Activated T-cell treated with anti-CD3 and anti-CD28 coated beads, Interleukin-2, amount 50 U/mL, for 1 hour (primary cell): ENCODE data around the gene OR52L1.
"Not testable (repeated sequence)": the region's sequence is repeated elsewhere in the genome, so short reads cannot be mapped to it uniquely, and the experiment has no call there.

Source experiments
- DNase-seq: peaks from one replicate; pipeline ENCODE4 v3.0.0-alpha.2; 2020

OR52L1 gene

GRCh38 chr11:5986885-5987284 is at the start of gene OR52L1:
OR52L1 (minus strand) TSS chr11:5986985; CDS start chr11:5986930, 55 bp downstream.
- no peak for DNase-seq

- DNase-seq = no peak
Measured at GRCh38 chr11:6030708-6031405, 44.1 kb upstream of the OR52L1 start, which contains the start of gene OR56A1. OR56A1 (minus strand) TSS chr11:6030758; CDS start chr11:6027692, 3,066 bp downstream.

GRCh38 chr11:6027501-6027900 is 40.7 kb upstream of the OR52L1 start:
- DNase-seq = no peak

GRCh38 chr11:6025056-6025455 is 38.3 kb upstream of the OR52L1 start:
- DNase-seq = no peak

- no peak for DNase-seq
Measured at GRCh38 chr11:6022956-6023355, 36.2 kb upstream of the OR52L1 start.

- DNase-seq = no peak
Measured at GRCh38 chr11:6013042-6013441, 26.3 kb upstream of the OR52L1 start.

- DNase-seq = no peak
Measured at GRCh38 chr11:6012035-6012668, 25.4 kb upstream of the OR52L1 start.

GRCh38 chr11:6006846-6007245 is 20.1 kb upstream of the OR52L1 start, which contains the start of gene OR56A4:
OR56A4 (minus strand) TSS chr11:6006946; CDS start chr11:6002992, 3,954 bp downstream.
- DNase-seq = no peak

- DNase-seq = no peak
Measured at GRCh38 chr11:6006395-6006794, 19.6 kb upstream of the OR52L1 start.

- no peak for DNase-seq
Measured at GRCh38 chr11:6002202-6002699, 15.5 kb upstream of the OR52L1 start.

- DNase-seq = no peak
Measured at GRCh38 chr11:5994791-5995190, 8.0 kb upstream of the OR52L1 start.

- DNase-seq = no peak
Measured at GRCh38 chr11:5992604-5993251, 5.9 kb upstream of the OR52L1 start.

GRCh38 chr11:5992150-5992549 is 5.4 kb upstream of the OR52L1 start:
- DNase-seq = no peak

- no peak for DNase-seq
Measured at GRCh38 chr11:5989203-5989602, 2.4 kb upstream of the OR52L1 start.

GRCh38 chr11:5983443-5983842 is 3.3 kb downstream of the OR52L1 start:
- no peak for DNase-seq

- DNase-seq = no peak
Measured at GRCh38 chr11:5973530-5973929, 13.3 kb downstream of the OR52L1 start.

GRCh38 chr11:5968394-5968793 is 18.4 kb downstream of the OR52L1 start, which contains the start of gene OR56A5:
OR56A5 (minus strand) TSS chr11:5968494; CDS start chr11:5968494, 0 bp downstream.
- DNase-seq = no peak

GRCh38 chr11:5967708-5968107 is 19.1 kb downstream of the OR52L1 start:
- DNase-seq = no peak

- DNase-seq = no peak
Measured at GRCh38 chr11:5966958-5967357, 19.8 kb downstream of the OR52L1 start.

- DNase-seq = not testable (repeated sequence)
Measured at GRCh38 chr11:5960704-5961320, 26.0 kb downstream of the OR52L1 start.

GRCh38 chr11:5955586-5955985 is 31.2 kb downstream of the OR52L1 start:
- no peak for DNase-seq

GRCh38 chr11:5941951-5942350 is 44.8 kb downstream of the OR52L1 start, which contains the start of gene OR56A3:
OR56A3 (plus strand) TSS chr11:5942251; CDS start chr11:5947347, 5,096 bp downstream.
- no peak for DNase-seq

GRCh38 chr11:5940748-5941147 is 46.0 kb downstream of the OR52L1 start:
- DNase-seq = no peak
